HG02571 (cell line): Measurements from ENCODE around the gene ADGRB2.

Experiments
- ATAC-seq: cut with Tn5 transposase; IDR thresholded peaks from one replicate; pipeline ENCODE4 v1.9.1; 2021; ENCODE audit warnings: mild to moderate bottlenecking, moderate library complexity; ENCODE audit not compliant: unreplicated experiment

ADGRB2 gene

DNA sequence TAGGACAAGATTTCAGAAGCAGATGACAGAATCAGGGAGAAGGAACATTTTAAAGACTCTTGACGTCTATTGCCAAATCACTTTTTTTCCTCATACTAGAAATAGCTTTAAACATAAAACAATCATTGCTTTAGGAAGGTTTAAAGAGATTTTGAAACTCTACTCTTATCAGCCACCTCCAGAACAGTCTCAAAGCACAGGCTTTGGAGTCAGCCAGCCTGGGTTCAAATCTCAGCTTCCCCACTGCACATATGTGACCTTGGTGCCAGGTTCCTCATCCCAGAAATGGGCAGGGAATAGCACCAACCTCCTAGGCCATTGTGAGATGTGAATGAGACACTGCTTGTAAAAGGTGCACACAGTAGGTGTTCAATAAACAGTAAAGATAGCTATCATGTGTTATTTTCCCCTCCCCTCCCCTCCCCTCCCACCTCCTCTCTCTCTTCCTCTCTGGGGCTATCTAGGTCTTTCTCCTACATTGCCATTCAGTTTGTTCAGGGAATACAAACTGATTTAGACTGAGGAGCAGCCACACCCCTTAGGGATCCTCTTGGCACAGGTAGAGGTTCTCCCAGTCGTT lies 31.0 kb upstream of the ADGRB2 start:
- no peak for ATAC-seq

DNA sequence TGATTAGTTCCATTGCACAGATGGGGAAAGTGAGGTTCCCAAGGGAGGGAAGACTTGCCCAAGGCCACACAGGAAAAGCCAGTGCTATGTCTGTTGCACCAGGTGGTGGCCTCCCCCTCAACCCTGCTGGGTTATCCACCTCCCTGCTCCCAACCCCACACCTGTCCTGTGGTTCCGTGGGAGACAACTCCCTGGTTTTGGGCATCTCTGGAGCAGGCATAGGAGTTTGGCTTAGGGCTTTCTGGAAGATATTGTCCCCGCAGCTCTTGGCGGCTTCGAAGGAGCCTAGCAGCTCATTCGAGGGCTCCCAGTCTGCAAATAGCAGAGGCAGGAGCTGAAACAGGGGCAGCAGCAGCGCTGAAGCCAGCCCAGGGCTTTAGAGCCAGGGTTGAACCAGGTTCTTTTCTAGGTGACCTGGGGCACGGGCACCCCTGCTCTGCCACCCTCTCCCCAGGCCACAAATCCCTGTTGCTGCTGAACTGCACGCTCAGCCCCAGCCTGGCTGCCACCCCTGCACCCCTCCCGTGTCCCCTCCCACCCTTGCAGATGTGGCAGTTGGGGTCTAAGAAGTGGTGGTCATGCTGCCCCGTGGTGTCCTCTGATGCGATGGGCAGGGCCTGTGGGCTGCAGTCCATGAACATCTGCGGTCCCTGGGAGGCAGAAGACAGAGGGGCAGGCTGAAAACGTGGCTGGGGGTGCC lies 29.6 kb upstream of the ADGRB2 start:
- ATAC-seq = no peak

DNA sequence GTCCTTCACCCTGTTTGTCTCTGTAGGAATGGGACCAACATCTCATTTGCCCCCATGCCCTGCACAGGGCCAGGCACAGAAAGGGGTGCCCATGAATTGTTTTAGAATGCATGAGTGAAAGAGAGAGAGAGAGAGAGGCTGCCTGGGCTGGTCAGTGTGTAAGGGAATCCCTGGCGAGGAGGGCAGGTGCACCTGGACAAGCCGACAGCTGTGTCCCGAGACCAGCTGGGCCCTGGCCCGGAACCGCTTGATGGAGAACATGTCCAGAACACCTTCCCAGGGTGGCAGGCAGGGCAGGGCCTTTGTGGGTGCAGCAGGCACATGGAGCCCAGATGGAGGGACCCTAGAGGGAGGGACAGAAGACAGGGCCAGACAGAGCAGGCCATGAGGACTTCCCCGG lies 28.9 kb upstream of the ADGRB2 start:
- no peak for ATAC-seq

DNA sequence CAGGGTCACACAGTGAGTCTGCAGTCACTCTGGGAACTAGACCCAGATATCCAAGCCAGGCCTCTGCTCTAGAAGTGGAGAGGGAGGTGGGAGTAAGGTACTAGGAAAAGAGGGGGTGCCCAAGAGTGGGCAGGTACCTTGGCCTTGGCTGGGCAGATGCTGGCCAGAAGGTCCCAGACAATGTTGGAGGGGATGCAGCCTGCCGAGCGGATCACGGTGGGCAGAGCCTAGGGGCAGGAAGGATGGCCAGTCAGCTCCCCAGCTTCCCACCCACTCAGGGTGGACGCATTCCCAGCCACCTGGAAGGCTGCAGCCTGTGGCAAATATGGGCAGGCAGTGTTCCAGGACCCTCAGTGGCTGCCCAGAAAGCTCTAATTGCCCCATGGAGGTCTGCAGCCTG lies 28.4 kb upstream of the ADGRB2 start:
- ATAC-seq = no peak

DNA sequence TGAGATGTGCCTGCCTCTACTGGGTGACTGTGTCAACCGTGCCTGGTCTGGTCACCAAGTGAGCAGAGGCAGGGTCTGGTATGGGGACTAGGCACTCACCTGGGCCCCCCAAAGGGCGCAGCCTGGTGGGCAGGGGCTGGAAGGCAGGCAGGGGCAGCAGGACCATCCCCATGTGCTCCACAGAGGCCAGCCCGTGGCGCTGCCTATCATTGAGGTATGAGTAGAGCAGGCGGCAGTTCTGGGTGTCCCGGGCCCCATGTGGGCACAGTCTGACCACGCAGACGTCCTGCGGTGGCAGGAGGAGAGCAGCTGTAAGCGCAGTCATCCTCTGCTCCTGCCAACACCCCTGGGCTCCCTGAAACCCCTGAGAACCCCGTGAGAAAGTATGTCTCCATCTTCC lies 28.0 kb upstream of the ADGRB2 start:
- ATAC-seq = no peak

DNA sequence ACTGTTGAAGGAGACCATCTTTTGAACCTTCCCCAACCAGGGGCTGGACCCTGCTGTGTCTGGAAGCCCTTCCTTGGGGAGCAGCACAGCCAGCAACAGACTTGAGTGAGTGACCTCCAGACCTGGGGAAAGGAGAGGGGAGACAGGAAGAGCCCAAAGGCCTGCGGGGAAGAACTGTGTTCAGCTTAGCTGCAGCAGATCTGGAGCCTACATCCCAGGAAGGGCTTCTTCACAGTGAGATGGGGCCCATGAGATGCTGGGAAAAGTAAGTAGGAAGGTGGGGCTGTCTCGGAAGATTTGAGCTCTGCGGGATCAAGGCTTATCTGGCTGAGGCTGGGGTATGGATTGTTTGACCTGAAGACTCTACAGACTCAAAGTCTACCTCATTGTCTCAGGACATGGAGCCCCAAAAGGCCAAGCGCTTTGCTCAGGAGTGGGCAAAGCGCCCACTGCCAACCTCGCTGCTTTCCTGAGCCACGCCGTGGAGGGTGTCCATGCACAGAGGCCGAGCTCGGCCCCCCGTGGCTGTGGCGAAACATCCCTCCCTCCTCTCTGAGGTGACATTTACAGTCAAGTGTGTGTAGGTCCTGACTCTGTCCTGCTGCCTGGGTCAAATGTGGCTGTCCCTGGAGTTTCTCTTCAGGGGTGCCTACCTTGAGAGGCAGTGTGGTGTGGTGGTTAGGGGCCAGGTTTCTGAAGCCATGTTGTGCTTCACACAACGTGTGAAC lies 27.2 kb upstream of the ADGRB2 start:
- ATAC-seq = no peak

DNA sequence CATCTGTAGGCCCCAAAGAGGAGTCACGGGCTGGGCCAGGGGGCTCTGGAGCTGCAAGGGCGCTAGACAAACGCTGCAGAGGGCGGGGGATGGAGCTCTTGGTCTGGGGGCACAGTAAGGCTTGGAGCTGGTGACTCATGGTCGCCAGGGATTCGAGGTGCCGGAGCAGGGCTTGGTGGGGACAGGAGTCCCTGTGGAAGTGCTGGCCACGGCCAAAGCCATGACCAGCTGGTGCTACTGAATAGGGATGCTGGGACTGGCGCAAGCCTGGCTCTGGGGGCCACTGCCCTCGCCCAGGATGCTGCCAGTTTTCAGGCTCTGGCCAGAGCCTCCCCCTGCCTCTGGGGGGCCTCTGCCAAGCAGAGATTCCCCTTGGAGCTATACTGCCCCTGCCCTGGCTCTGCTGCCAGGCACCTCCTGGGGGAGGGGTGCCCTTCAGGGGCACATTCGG lies 26.5 kb upstream of the ADGRB2 start:
- no peak for ATAC-seq

DNA sequence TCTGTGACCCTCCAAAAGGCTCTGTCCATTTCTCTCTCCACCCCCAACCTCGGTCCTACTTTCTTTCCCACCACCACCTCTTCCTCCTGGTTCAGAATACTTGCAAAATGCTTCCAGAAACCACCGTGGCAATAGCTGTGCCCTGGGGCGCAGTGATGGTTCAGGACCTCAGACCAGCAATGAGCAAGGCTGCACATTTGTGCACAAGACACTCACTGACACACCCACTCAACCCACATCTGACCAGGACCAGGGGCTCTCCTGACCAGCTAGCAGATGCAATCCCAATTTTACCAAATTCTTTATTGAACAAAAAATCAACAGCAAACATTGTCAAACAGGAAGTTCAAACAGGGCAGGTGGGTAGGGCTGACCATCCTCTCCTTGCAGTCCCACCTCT lies 26.0 kb upstream of the ADGRB2 start:
- ATAC-seq = no peak

DNA sequence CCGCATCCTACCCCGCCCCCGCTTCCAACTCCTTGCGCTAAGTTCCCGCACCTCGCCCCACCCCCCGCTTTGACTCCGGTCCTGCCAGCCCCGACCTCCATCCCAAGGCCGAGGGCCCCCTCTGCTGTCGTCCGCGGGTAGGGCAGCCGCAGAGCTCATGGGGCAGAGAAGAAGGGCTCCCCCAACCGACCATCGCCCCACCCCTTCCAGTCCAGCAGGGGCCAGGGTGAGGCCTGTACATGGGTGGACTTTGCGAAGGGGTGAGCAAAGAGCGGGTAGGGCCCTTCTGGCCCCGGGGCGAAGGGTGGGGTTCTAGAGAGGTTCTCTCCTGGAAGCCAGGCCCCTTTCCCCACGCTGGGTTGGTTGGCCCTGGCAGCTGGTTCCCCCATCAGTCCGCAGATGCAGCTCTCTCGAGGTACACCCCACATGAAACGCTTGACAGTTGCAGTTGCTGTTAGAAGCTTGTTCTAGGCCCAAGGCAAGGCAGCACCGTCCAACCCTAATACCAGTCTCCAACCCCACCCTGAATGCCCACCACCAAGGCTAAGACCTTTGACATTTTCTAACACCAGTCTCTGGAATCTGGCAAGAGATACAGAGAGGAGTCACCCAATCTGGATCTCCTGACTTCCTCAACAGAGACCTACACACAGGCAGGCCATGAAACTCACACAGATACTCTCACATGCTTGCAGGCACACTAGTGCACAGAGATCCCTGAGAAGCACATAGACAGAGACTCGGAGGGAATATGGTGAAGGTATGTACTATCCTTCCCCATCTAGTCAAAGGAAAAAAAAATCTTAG lies 25.3 kb upstream of the ADGRB2 start:
- peak; percentile 45 for ATAC-seq

DNA sequence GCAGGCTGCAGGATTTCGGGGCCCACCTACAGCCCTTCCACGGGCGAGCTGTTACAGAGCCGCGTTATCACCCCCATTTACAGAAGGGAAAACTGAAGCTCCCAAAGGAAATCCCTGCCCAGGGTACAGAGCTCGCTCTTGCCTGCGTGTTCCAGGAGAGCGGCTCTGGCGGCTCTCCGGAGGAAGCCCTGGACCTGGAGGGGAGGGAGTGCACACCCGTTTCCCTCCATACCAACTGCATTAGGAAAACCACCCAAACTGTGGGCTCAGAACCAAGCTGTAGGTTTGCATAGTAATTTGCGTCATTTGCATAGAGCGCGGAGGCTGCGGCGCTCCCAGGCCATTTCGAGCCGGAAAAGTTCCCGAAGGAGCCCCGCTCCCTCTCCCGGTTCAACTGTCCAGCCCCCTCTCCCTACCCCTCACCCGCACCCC lies 24.7 kb upstream of the ADGRB2 start:
- peak; percentile 26 for ATAC-seq

DNA sequence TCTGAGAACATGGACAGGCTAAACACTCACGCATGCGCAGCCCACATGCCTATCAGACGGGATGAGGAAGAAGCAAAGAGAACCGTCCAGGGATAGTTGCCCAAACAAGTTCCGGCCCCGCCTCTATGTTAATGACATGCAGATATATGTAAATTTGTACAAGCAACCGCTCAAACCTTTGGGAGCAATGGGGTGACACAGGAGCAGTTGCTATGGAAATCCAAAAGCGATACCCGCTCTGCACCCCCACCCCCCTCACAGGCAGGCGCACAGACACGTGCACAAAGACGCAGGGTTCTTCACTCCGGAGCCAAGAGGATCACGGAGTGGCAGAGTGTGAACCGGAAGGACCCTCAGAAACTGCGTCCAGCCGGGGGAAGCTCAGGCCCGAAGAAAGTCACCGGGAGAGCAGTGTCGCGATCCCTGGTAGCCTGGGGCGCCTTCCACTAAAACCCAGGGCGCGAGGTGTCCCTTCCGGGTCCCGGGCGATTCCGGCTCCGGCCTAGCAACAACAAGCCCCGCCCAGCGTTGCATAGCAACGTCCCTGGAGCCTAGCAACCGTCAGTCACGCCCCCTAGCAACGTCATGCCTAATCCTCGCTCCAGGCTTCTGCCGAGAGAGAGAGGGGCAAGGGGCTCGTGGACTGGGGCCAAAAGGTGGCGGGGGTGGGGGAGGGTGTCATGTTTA lies 24.1 kb upstream of the ADGRB2 start:
- peak; percentile 68 for ATAC-seq

DNA sequence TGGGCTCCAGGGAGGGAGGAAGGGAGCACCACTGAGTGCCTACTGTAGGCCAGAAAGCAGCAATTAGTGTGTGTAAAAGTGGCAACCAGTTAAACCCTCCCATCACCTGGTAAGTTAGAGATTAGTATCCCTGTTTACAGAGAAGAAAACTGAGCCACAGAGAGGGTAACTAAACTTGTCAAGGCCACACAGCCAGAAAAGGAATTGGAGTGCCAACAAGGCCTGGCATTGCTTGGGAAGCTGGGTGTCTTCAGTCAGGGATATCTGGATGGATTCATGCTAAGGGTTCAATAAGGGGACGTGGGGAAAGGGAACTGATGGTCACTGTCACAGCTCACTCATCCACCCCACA lies 23.6 kb upstream of the ADGRB2 start:
- ATAC-seq = no peak

DNA sequence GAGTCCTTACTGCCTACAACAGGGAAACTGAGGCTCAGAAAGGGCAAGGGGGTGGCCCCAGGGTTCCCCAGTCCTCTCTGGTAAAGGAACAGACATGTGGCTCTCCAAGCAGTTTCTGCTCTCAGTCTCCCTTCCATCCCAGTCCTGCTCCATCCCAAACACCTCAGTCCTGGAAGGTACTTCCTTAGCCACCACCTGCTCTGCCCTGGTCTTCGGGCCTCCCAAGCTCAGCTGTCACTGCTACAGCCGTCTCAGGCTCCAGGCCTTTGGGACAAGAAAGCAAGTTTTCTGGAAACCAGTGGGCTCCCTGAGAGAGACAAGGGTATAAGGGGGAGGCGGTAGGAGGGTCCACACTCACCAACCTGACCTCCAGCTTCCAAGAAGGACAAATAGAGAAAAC lies 23.1 kb upstream of the ADGRB2 start:
- ATAC-seq = no peak

DNA sequence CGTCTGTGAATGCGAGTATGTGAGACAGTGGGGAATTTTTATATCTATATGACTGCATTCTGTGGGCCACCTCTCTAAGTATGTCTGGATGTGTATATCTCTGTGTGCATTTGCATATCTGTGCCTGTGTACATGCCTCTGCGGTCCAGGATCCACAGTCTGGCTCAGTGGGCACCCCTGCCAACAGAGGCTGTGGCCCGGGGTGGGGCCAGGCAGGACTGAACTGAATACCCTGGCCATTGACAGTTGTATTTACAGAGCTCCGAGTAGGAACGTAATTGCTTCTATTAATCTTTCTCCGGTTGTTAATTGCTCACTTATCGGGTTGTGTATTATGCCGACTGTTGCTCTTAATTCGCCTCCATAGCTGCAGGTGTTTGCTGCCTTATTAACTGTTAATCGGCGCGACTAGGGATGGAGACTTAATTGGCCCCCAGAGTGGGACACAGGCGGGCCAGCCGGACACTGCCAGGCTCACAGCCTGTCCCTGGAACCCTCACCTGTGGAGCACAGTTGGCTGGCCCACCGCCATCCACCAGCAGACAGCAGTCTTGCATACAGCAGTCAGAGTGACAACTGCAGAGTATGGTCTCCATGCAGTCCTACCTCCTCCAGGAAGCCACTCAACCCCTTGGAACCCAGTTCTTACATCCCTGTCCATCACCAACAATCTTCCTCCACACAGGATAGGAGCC lies 22.4 kb upstream of the ADGRB2 start:
- no peak for ATAC-seq

DNA sequence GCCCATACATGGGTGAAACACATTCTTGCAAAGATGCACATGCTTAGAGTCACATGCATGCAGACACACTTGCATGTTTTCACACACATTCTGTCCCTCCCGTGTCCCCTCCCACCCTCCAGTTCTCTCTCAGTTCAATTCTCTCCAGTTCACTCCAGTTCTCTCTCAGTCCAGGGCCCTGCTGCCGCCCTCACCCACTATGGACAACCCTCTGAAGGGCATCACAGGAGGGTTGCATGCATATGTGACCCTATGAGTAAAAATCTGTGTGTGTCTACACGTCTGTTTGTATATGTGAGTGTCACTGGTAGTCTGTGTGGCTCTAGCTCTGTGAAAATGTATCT lies 21.8 kb upstream of the ADGRB2 start:
- ATAC-seq = no peak

DNA sequence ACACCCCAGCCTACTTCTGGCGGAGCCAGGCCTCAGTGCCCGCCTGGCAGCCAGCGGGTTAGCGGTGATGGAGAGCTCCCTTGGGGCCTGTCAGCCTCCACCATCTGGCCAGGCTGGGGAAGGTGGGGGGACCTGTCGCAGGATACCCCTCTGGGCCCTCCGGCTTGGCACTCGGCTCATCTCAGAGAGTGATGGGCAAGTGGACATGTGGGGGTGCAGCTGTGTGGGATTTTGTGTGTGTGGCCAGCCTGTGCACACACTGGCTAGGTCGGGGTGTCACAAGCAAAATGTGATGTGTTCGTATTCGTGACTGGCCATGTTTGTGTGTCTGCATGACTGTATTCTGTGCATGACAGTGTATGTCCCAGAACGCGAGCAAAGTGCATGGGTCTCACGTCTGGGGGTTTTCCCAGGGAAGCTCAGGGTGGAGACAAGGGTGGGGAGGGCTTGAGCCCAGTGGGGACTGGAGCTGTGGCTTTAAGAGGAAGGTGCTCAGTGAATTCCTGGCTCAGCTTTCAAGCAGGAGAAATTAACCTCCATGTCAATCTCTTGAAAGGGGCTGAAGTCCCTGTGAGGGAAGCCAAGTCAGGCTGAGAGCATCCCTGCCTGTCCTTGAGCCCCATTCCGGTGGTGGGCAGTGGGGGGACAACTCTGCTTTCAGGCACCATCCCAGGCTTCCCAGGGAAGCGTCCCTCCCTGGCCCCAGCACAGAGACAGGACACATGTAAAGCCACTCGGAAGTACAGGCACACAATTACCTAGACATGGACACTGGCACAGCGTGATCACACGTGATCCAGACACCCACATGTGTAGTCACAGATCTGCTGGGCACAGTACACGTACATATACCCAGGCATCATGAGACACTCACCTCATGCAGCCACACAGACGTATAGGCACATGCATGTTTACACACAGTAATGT lies 21.1 kb upstream of the ADGRB2 start:
- ATAC-seq = no peak

DNA sequence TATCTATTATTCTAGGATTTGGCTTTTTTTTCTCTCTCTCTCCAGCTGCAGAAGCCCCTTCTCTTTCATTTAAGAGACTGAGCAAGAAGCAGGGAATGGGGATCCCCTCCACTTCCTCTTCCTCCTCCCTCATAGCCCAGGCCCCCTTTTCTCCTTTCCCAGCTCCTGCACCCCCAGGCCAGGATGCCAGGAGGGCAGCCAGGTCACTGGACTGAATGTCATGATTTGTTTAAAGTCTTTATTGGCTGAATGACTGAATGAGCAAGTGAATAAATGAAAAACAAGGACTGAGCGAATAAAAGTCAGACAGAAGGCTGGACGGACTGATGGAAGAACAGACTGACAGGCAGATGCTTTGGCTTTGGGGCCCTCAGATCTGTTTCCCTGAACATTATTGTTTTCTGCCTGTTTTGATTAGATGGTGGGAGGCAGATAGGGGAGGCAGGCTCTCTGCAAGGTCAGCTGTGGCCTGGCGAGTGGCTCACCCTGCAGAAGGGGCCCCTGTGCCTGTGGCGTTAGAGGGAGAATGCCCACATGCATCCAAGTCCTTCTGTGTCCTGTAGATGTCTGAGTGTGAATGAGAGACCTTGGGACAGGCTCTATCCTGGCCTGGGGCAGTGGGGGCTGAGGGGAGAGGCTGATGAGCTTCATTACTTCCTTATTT lies 20.3 kb upstream of the ADGRB2 start:
- ATAC-seq = no peak

DNA sequence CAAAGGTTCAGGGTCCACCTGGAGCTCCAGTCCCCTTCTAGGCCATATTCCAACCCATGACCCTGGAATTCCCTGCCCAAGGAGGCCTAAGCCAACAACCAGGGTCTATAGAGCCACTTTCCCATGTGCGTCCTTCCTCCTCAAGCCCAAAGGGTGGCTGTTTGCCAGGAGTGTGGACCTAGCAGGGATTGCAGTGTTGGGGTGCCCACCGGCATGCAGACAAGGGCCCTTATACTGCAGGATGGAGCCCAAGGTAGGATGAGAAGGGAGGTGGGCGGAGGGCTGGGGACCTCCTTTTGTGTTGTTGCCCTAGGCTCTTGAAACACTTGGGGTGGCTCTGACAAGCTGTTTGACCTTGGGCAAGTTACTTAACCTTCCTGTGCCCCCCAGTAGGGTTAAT lies 19.7 kb upstream of the ADGRB2 start:
- ATAC-seq = no peak
